Measurements from ENCODE around the gene RASSF1. TPM values are rescaled to one million over a fixed set of nuclear protein-coding genes. Genes with fewer than 3 reads are reported as not detected.
A peak's percentile ranks its signal among the peaks of the same experiment; 100 is the strongest.

The RASSF1 gene
- total RNA-seq, 1 experiment from 2014 or later, result 15.8 TPM

DNA sequence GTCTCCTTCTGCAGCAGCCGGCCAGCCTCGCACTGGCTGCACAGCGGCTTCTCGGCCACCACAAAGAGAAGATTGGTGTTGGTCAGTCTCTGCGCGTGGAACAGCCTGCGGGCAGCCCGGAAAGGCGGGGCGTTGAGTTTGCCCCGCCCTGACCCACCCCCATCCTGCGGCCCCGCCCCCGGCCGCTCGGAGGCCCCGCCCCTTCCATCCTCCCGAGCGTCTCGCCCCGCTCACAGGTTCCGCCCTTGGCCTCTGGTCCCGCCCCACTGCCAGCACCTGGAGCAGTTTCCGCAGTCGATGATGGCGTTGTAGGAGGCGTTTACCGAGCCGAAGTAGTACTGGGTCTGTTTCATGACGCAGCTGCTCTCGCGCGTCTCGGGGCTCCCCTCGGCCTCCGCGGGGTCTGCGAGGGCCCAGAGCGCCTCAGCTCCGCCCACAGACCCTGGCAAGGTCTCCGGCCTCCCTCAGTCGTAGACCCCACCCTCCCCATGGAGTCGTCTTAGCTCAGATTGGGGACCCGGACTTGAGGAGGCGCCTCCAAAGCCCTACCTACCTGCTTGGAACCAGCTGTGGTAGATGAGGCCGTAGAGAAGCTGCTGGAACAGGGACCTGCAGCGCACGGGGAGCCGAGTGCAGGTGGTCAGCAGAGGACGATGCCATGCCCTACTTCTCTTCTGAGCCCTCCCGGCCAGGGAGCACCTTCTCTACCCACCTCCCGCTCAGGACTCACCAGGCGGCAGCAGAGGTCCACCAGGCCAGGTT is 24.6 kb upstream of the RASSF1 start:
- Histone ChIP-seq H2BK20ac (ENCODE audit: low read depth, low read length, poor library complexity, severe bottlenecking) (no peak overlapping the region), H2BK12ac (ENCODE audit: insufficient read length, low read depth, low read length) (no peak overlapping the region), H3K79me2 (ENCODE audit: insufficient read depth, low read length) (no peaks in the 10 kb centered on the region), H3K4me2 (ENCODE audit: insufficient read depth, insufficient read length, low read length) (peak overlapping the region; percentile 63), H4K20me1 (ENCODE audit: control insufficient read depth, insufficient read depth, insufficient read length) (no peaks in the 10 kb centered on the region), H2BK5ac (ENCODE audit: insufficient read length, low read length) (no peak overlapping the region), H4K91ac (ENCODE audit: insufficient read length, low read depth, low read length) (no peak overlapping the region), H3K9ac (ENCODE audit: extremely low read depth, insufficient read length, low read length) (peak overlapping the region; percentile 21), H3K79me1 (ENCODE audit: insufficient read depth, low read depth, low read length, poor library complexity, severe bottlenecking) (no peaks in the 10 kb centered on the region), H3K23me2 (ENCODE audit: insufficient read length, low read depth, low read length, poor library complexity, severe bottlenecking) (peaks cover 10% of the 10 kb centered on the region), H3K9me3 (ENCODE audit: control insufficient read depth, low read depth, low read length) (no peaks in the 10 kb centered on the region), H3T11ph (ENCODE audit: low read length) (no peak overlapping the region), H3K23ac (ENCODE audit: insufficient read length, low read depth, low read length) (no peak overlapping the region), H3K27ac (ENCODE audit: insufficient read length, low read depth, low read length) (no peak overlapping the region), H3K4ac (ENCODE audit: low read depth, low read length) (no peak overlapping the region), H4K5ac (ENCODE audit: insufficient read length, low read depth, low read length) (no peak overlapping the region), H3K18ac (ENCODE audit: insufficient read length, low read depth, low read length) (no peak overlapping the region), H4K8ac (replicated peaks; ENCODE audit: insufficient read length, low read depth, low read length) (no peak overlapping the region), H2BK120ac (ENCODE audit: low read depth, low read length, poor library complexity, severe bottlenecking) (no peak overlapping the region), H2BK15ac (ENCODE audit: low read depth, low read length) (no peak overlapping the region), H3K4me1 (ENCODE audit: insufficient read depth, low read length) (no peaks in the 10 kb centered on the region), H3K56ac (ENCODE audit: insufficient read length, low read depth, low read length) (no peak overlapping the region), H3K14ac (ENCODE audit: insufficient read depth, low read length) (0 out of 2 replicates have a peak overlapping the region, but pooled peaks have one; percentile 14), H2AK5ac (ENCODE audit: insufficient read length, low read length) (no peak overlapping the region), H3K27me3 (ENCODE audit: insufficient read depth, low read length) (no peaks in the 10 kb centered on the region), H2AFZ (ENCODE audit: low read length) (no peak overlapping the region)
- TF ChIP-seq, protein P1, sequence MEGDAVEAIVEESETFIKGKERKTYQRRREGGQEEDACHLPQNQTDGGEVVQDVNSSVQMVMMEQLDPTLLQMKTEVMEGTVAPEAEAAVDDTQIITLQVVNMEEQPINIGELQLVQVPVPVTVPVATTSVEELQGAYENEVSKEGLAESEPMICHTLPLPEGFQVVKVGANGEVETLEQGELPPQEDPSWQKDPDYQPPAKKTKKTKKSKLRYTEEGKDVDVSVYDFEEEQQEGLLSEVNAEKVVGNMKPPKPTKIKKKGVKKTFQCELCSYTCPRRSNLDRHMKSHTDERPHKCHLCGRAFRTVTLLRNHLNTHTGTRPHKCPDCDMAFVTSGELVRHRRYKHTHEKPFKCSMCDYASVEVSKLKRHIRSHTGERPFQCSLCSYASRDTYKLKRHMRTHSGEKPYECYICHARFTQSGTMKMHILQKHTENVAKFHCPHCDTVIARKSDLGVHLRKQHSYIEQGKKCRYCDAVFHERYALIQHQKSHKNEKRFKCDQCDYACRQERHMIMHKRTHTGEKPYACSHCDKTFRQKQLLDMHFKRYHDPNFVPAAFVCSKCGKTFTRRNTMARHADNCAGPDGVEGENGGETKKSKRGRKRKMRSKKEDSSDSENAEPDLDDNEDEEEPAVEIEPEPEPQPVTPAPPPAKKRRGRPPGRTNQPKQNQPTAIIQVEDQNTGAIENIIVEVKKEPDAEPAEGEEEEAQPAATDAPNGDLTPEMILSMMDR (conservative IDR thresholded peaks at IDR 0.05), result no peak; the same call in 2 of the 3 replicates
- WGBS (ENCODE audit: extremely low coverage, insufficient read length, low lambda C conversion rate), result no CpG with 5 or more reads among the region's 53 CpGs
- no peaks in the 10 kb centered on the region; a peak in 1 of 5 replicates for H3K9me3 Mint-ChIP-seq
- peak; percentile 97 for DNase-seq
- H3K27me3 Mint-ChIP-seq (ENCODE audit: low read depth), result peaks cover 17% of the 10 kb centered on the region
- peaks cover 7 to 12% of the 10 kb centered on the region in 2 experiments for H3K4me1 Mint-ChIP-seq
- H3K4me3 Mint-ChIP-seq, result peak overlapping the region; percentile 68 to 85
- no peaks in the 10 kb centered on the region for H3K36me3 Mint-ChIP-seq (ENCODE audit: insufficient read depth in 1 of 3, low read depth in 3 of 3)
- no peak overlapping the region; a peak in 1 of 7 replicates for H3K27ac Mint-ChIP-seq
